ENCODE results near the gene DLG5. TPM values are rescaled to one million over a fixed set of nuclear protein-coding genes. Genes with fewer than 3 reads are reported as not detected.

The DLG5 gene
- total and polyA plus RNA-seq, 9 of the 15 experiments (the other 6 are each of a cell fraction or from before 2014, with no cell fraction given): 1.4 to 26.8 (median 11.2) TPM

DNA sequence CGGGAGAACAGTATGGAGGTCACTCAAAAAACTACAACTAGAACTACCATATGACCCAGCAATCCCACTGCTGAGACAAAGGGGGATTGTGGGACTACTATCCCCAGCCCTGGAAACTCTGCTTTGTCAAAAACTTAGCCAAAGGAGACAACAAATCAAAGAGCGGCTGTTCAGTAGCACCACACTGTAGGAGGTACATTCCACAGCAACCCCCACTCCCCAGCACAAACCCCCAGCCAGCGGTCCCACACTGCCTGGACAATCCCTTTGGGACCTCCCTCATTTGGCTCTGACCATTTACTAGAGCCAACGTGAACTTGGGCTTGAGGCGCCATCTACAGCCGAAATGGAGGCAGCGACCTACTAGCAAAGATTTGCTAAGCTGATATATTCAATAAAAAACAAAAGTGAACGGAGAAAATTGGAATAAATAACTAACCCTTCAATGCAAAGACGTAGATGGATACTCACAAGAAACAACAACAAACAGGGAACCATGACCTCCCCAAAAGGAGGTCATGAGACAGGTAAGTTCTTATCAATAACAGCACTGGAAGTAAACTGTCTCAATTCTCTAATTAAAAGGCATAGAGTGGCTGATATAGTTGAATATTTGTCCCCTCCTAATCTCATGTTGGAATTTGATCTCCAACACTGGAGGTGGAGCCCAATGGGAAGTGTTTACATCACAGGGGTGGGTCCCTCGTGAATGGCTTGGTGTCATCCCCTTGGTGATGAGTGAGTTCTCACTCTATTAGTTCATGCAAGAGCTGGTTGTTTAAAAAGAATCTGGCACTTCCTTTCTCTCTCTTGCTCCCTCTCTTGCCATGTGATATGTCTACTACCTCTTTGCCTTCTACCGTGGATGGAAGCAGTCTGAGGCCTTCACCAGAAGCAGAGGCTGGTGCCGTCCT lies 170.0 kb downstream of the DLG5 start (continued):
- TF ChIP-seq, protein P1, sequence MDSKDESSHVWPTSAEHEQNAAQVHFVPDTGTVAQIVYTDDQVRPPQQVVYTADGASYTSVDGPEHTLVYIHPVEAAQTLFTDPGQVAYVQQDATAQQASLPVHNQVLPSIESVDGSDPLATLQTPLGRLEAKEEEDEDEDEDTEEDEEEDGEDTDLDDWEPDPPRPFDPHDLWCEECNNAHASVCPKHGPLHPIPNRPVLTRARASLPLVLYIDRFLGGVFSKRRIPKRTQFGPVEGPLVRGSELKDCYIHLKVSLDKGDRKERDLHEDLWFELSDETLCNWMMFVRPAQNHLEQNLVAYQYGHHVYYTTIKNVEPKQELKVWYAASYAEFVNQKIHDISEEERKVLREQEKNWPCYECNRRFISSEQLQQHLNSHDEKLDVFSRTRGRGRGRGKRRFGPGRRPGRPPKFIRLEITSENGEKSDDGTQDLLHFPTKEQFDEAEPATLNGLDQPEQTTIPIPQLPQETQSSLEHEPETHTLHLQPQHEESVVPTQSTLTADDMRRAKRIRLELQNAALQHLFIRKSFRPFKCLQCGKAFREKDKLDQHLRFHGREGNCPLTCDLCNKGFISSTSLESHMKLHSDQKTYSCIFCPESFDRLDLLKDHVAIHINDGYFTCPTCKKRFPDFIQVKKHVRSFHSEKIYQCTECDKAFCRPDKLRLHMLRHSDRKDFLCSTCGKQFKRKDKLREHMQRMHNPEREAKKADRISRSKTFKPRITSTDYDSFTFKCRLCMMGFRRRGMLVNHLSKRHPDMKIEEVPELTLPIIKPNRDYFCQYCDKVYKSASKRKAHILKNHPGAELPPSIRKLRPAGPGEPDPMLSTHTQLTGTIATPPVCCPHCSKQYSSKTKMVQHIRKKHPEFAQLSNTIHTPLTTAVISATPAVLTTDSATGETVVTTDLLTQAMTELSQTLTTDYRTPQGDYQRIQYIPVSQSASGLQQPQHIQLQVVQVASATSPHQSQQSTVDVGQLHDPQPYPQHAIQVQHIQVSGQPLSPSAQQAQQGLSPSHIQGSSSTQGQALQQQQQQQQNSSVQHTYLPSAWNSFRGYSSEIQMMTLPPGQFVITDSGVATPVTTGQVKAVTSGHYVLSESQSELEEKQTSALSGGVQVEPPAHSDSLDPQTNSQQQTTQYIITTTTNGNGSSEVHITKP (IDR thresholded peaks at IDR 0.05; ENCODE audit: partially characterized antibody): peak; percentile 93
- TF ChIP-seq GATA2 (CRISPR knock-in tag; IDR thresholded peaks at IDR 0.05) (peak; percentile 87), ILK (tag; IDR thresholded peaks at IDR 0.05; ENCODE audit: borderline replicate concordance, low read depth) (no peak), MEF2D (tag; conservative IDR thresholded peaks at IDR 0.05; ENCODE audit: low read depth) (no peak)
- TF ChIP-seq, protein P2, sequence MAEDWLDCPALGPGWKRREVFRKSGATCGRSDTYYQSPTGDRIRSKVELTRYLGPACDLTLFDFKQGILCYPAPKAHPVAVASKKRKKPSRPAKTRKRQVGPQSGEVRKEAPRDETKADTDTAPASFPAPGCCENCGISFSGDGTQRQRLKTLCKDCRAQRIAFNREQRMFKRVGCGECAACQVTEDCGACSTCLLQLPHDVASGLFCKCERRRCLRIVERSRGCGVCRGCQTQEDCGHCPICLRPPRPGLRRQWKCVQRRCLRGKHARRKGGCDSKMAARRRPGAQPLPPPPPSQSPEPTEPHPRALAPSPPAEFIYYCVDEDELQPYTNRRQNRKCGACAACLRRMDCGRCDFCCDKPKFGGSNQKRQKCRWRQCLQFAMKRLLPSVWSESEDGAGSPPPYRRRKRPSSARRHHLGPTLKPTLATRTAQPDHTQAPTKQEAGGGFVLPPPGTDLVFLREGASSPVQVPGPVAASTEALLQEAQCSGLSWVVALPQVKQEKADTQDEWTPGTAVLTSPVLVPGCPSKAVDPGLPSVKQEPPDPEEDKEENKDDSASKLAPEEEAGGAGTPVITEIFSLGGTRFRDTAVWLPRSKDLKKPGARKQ (CRISPR knock-in tag; IDR thresholded peaks at IDR 0.05): no peak
- TF ChIP-seq, protein P3, sequence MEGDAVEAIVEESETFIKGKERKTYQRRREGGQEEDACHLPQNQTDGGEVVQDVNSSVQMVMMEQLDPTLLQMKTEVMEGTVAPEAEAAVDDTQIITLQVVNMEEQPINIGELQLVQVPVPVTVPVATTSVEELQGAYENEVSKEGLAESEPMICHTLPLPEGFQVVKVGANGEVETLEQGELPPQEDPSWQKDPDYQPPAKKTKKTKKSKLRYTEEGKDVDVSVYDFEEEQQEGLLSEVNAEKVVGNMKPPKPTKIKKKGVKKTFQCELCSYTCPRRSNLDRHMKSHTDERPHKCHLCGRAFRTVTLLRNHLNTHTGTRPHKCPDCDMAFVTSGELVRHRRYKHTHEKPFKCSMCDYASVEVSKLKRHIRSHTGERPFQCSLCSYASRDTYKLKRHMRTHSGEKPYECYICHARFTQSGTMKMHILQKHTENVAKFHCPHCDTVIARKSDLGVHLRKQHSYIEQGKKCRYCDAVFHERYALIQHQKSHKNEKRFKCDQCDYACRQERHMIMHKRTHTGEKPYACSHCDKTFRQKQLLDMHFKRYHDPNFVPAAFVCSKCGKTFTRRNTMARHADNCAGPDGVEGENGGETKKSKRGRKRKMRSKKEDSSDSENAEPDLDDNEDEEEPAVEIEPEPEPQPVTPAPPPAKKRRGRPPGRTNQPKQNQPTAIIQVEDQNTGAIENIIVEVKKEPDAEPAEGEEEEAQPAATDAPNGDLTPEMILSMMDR (IDR thresholded peaks at IDR 0.05 in 2 of 3, conservative IDR thresholded peaks at IDR 0.05 in 1 of 3; ENCODE audit: insufficient read depth in 2 of 3, low read depth in 1 of 3, low read length in 3 of 3): peak; percentile 90 to 95 (median 91)
